H1 (cell line): ENCODE data around the gene PCDHB14. TPM values are rescaled to one million over a fixed set of nuclear protein-coding genes. Genes with fewer than 3 reads are reported as not detected.

Experiments
- ATF2 ChIP-seq: IDR thresholded peaks from 2 replicates; pipeline ENCODE4 v1.6.1; 2012; ENCODE audit warnings: low read length, inconsistent platforms
- BACH1 ChIP-seq: IDR thresholded peaks from 2 replicates; pipeline ENCODE4 v1.6.1; 2012; ENCODE audit warnings: low read length, improper control_type of control experiment
- CBX8 ChIP-seq: fragments of 300-800, 300-1000 bp; sonication (generic); IDR thresholded peaks from 2 replicates; pipeline ENCODE4 v1.7.1; 2016; ENCODE audit warnings: low read depth, low read length, borderline replicate concordance
- JUND ChIP-seq: IDR thresholded peaks from 2 replicates; pipeline ENCODE4 v1.6.1; 2011; ENCODE audit warnings: mild to moderate bottlenecking, improper control_type of control experiment, low read length
- KDM4A ChIP-seq: IDR thresholded peaks from one replicate; pipeline ENCODE4 v1.7.1; 2012; ENCODE audit warnings: low read depth, mild to moderate bottlenecking, moderate library complexity, low read length, inconsistent platforms; ENCODE audit not compliant: severe bottlenecking
- MAX ChIP-seq: IDR thresholded peaks from 2 replicates; pipeline ENCODE4 v1.6.1; 2012; ENCODE audit warnings: inconsistent platforms
- RAD21 ChIP-seq, 2 experiments: IDR thresholded peaks in 1 of 2; conservative IDR thresholded peaks in 1 of 2; 2 replicates each; pipeline ENCODE4 v1.6.1; 2011; ENCODE audit warnings: low read depth in 2 of 2, low read length in 2 of 2, improper control_type of control experiment in 1 of 2, inconsistent platforms in 1 of 2, mild to moderate bottlenecking in 1 of 2, moderate library complexity in 1 of 2
- SAP30 ChIP-seq: fragments of 300-600 bp; sonication (generic); IDR thresholded peaks from 2 replicates; pipeline ENCODE4 v1.7.1; 2012; ENCODE audit warnings: low read length, moderate library complexity, mild to moderate bottlenecking, inconsistent platforms; ENCODE audit not compliant: insufficient read depth, insufficient replicate concordance
- SIRT6 ChIP-seq: IDR thresholded peaks from one replicate; pipeline ENCODE4 v1.7.1; 2012; ENCODE audit warnings: low read length, inconsistent platforms
- SRF ChIP-seq: IDR thresholded peaks from 2 replicates; pipeline ENCODE4 v1.6.1; 2011; ENCODE audit warnings: mild to moderate bottlenecking, low read depth, low read length, moderate library complexity
- SUZ12 ChIP-seq: fragments of 200-600 bp; sonication (generic); IDR thresholded peaks from 2 replicates; pipeline ENCODE4 v1.6.1; 2012; ENCODE audit warnings: mild to moderate bottlenecking, inconsistent platforms, low read length, moderate library complexity, mixed read lengths
- TBP ChIP-seq: IDR thresholded peaks from 2 replicates; pipeline ENCODE4 v1.6.1; 2011; ENCODE audit warnings: low read depth, low read length, improper control_type of control experiment
- TCF12 ChIP-seq: IDR thresholded peaks from 2 replicates; pipeline ENCODE4 v1.6.1; 2011; ENCODE audit warnings: low read depth, mild to moderate bottlenecking, low read length
- USF2 ChIP-seq: IDR thresholded peaks from 2 replicates; pipeline ENCODE4 v1.6.1; 2011; ENCODE audit warnings: low read length, improper control_type of control experiment
- ZNF274 ChIP-seq: IDR thresholded peaks from 2 replicates; pipeline ENCODE4 v1.7.0; 2012; ENCODE audit warnings: low read length, borderline replicate concordance; ENCODE audit errors: extremely low read depth
- polyA plus RNA-seq, 7 experiments: library from polyadenylated mRNA; depleted of rRNA in 3 of 7; stranded (reverse) in 5 of 7; unstranded in 2 of 7; fragments of >200 nt in 5 of 7; fragments of 200-250 nt in 2 of 7; gene quantifications; 1 replicate in 5 of 7; 2 replicates in 1 of 7; 4 replicates in 1 of 7; pipeline versions ENCODE4 v1.2.1 to v1.2.3, GENCODE V29; 2011 to 2013; ENCODE audit warnings: missing spikeins in 2 of 7, mixed read lengths in 2 of 7
- total RNA-seq: library from RNA; stranded (reverse); fragmentation: NEBNext Ultra II Directional; extraction: Animal tissue kit (Norgen Biotek cat#: 25700); gene quantifications from 2 replicates; pipeline ENCODE4 v1.2.1, GENCODE V29; 2021

PCDHB14 gene
- total and polyA plus RNA-seq, 2 of the 8 experiments (the other 6 are each of a cell fraction or from before 2014, with no cell fraction given), result 2.7 TPM

- TF ChIP-seq ATF2 (no peak), RAD21 (IDR thresholded peaks at IDR 0.05 in 1 of 2, conservative IDR thresholded peaks at IDR 0.05 in 1 of 2; ENCODE audit: low read depth in 2 of 2, low read length in 2 of 2) (peak; percentile 52 to 61), TCF12 (no peak), SRF (no peak), ZNF274 (no peak), JUND (no peak), CBX8 (no peak), BACH1 (no peak), KDM4A (no peak), SIRT6 (no peak), SUZ12 (no peak), USF2 (no peak), SAP30 (no peak), MAX (no peak), TBP (no peak)
Measured at GRCh38 chr5:141186897-141187512, 36.1 kb upstream of the PCDHB14 start, which contains the start of gene PCDHB9 (continued).
